HepG2 (cell line): ENCODE measurements around the gene RGS19. TPM values are rescaled to one million over a fixed set of nuclear protein-coding genes. Genes with fewer than 3 reads are reported as not detected.

Source experiments
- HCFC1 ChIP-seq: fragments of 150-350 bp; IDR thresholded peaks from 2 replicates; pipeline ENCODE4 v1.6.1; 2014; ENCODE audit warnings: low read depth, low read length
- JUN ChIP-seq: sonication (generic); formaldehyde crosslinking; IDR thresholded peaks from 2 replicates; pipeline ENCODE4 v1.4.0; 2020; ENCODE audit warnings: mild to moderate bottlenecking, missing genetic modification reagents
- KLF12 ChIP-seq: sonication (generic); formaldehyde crosslinking; IDR thresholded peaks from 2 replicates; pipeline ENCODE4 v1.4.0; 2020; ENCODE audit warnings: missing genetic modification reagents, borderline replicate concordance
- MXI1 ChIP-seq: IDR thresholded peaks from 3 replicates; pipeline ENCODE4 v1.6.1; 2012; ENCODE audit warnings: low read depth, low read length, inconsistent platforms, borderline replicate concordance
- NFKB2 ChIP-seq: sonication (generic); formaldehyde crosslinking; IDR thresholded peaks from 2 replicates; pipeline ENCODE4 v1.4.0; 2020; ENCODE audit warnings: missing genetic modification reagents, borderline replicate concordance
- SALL1 ChIP-seq: sonication (generic); formaldehyde crosslinking; IDR thresholded peaks from 2 replicates; pipeline ENCODE4 v1.8.0; 2022; ENCODE audit warnings: mild to moderate bottlenecking, missing genetic modification reagents
- TMF1 ChIP-seq: sonication (generic); formaldehyde crosslinking; IDR thresholded peaks from 2 replicates; pipeline ENCODE4 v1.8.1; 2022; ENCODE audit warnings: low read depth, missing genetic modification reagents
- TOE1 ChIP-seq: sonication (generic); formaldehyde crosslinking; IDR thresholded peaks from 2 replicates; pipeline ENCODE4 v1.4.0; 2020; ENCODE audit warnings: mild to moderate bottlenecking, missing genetic modification reagents
- ZNF263 ChIP-seq: sonication (generic); formaldehyde crosslinking; IDR thresholded peaks from 2 replicates; pipeline ENCODE4 v1.4.0; 2020; ENCODE audit warnings: missing genetic modification reagents
- ZNF343 ChIP-seq: sonication (generic); formaldehyde crosslinking; IDR thresholded peaks from 2 replicates; pipeline ENCODE4 v1.4.0; 2020; ENCODE audit warnings: mild to moderate bottlenecking, missing genetic modification reagents
- ZNF431 ChIP-seq: sonication (generic); formaldehyde crosslinking; IDR thresholded peaks from 2 replicates; pipeline ENCODE4 v1.9.0; 2022; ENCODE audit warnings: missing genetic modification reagents, low read depth, mild to moderate bottlenecking, borderline replicate concordance
- ZNF530 ChIP-seq: sonication (generic); formaldehyde crosslinking; IDR thresholded peaks from 2 replicates; pipeline ENCODE4 v1.5.0; 2020; ENCODE audit warnings: low read depth, mild to moderate bottlenecking, missing genetic modification reagents
- ZNF614 ChIP-seq: IDR thresholded peaks from 2 replicates; pipeline ENCODE4 v1.6.1; 2018; ENCODE audit warnings: missing biosample characterization, missing genetic modification reagents, inconsistent platforms, borderline replicate concordance
- ZNF616 ChIP-seq: sonication (generic); formaldehyde crosslinking; IDR thresholded peaks from 2 replicates; pipeline ENCODE4 v1.5.0; 2020; ENCODE audit warnings: low read depth, mild to moderate bottlenecking, missing genetic modification reagents
- ZNF775 ChIP-seq: sonication (generic); formaldehyde crosslinking; IDR thresholded peaks from 2 replicates; pipeline ENCODE4 v1.4.0; 2020; ENCODE audit warnings: missing genetic modification reagents, mild to moderate bottlenecking, moderate library complexity, borderline replicate concordance
- ZNF792 ChIP-seq: IDR thresholded peaks from 2 replicates; pipeline ENCODE4 v1.6.1; 2016
- polyA plus RNA-seq, 8 experiments: library from polyadenylated mRNA; depleted of rRNA in 3 of 8; stranded (reverse) in 7 of 8; unstranded in 1 of 8; fragments of >200 nt; fragmentation: Illumina TruSeq in 4 of 8; extraction: Trizol in 4 of 8; gene quantifications; 2 replicates each; pipeline versions ENCODE4 v1.2.1 to v1.2.3, GENCODE V29; 2011 to 2016; ENCODE audit warnings: low read depth in 4 of 8, missing spikeins in 1 of 8, mixed read lengths in 1 of 8; ENCODE audit not compliant: insufficient read depth in 1 of 8
- total RNA-seq, 5 experiments: library from RNA; depleted of rRNA; stranded (reverse); fragments of >200 nt; fragmentation: Illumina TruSeq; extraction: Trizol; gene quantifications; 2 replicates each; pipeline ENCODE4 v1.2.3, GENCODE V29; 2016; ENCODE audit warnings: low read depth in 1 of 5
- TF ChIP-seq, protein P1 (sequence below): sonication (generic); formaldehyde crosslinking; IDR thresholded peaks from 2 replicates; pipeline ENCODE4 v1.8.1; 2023; ENCODE audit warnings: mild to moderate bottlenecking, inconsistent platforms, moderate library complexity, missing genetic modification reagents, borderline replicate concordance
- TF ChIP-seq, protein P2 (sequence below): sonication (generic); formaldehyde crosslinking; IDR thresholded peaks from 2 replicates; pipeline ENCODE4 v1.4.0; 2020; ENCODE audit warnings: missing genetic modification reagents
- TF ChIP-seq, protein P3 (sequence below): sonication (generic); formaldehyde crosslinking; IDR thresholded peaks from 2 replicates; pipeline ENCODE4 v1.8.1; 2023; ENCODE audit warnings: mild to moderate bottlenecking, missing genetic modification reagents
- TF ChIP-seq, protein P4 (sequence below): IDR thresholded peaks from 2 replicates; pipeline ENCODE4 v1.6.1; 2016
- TF ChIP-seq, protein P5 (sequence below): sonication (generic); formaldehyde crosslinking; IDR thresholded peaks from 2 replicates; pipeline ENCODE4 v1.9.0; 2022; ENCODE audit warnings: low read depth, missing genetic modification reagents

The RGS19 gene
- total and polyA plus RNA-seq, 2 of the 13 experiments (the other 11 are each of a cell fraction or from before 2014, with no cell fraction given) = 10.7 to 11.9 TPM

DNA sequence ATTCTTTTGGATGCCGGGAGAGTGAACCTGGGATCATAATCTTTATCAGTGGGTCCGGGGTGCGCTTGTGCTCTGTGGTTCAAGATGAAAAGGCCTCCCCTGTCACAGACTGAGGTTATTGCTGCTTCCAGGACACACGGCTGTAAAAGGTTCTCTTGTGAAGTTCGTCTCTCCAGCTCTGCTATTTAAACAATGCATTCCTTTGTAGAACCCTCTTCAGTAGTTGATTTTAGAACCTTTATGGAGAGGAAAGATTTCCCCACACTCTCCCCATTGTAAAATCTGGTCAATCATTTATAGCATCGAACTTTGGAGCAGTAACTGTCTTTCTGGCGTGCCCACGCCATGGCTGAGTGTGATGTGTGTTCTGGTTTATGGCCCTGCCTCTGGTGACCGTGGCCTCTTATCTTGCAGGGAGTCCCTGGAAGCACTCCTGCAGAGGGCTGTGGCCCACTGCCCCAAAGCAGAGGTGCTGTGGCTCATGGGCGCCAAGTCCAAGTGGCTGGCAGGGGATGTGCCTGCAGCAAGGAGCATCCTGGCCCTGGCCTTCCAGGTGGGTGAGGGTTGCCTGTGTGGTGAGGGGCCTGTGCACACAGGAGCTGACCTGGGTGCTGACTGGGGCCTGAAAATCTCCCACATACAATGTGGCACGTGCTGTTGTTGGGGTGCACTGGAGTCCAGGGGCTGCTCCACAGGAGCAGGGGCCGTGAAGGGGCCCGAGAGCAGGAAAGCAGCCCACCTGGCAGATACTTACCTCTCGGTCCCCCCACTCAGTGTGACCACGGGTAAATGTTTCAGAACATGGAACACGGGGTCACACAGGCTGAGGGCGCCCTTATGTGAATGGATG is 55.0 kb downstream of the RGS19 start (continued):
- TF ChIP-seq ZNF775 = peak; percentile 63; the same call in 1 of the 2 replicates
- no peak for TF ChIP-seq KLF12 (CRISPR knock-in tag)
- TF ChIP-seq SALL1 (CRISPR knock-in tag) = peak; percentile 94
- TF ChIP-seq MXI1 = peak; percentile 72; the same call in 1 of the 3 replicates
- TF ChIP-seq JUN (CRISPR knock-in tag) = 0 out of 2 replicates have a peak, but pooled peaks have one; percentile 54
- no peak; the same call in 1 of the 2 replicates for TF ChIP-seq TOE1 (CRISPR knock-in tag)
- TF ChIP-seq ZNF792 (CRISPR knock-in tag) = no peak; the same call in 1 of the 2 replicates
- TF ChIP-seq, protein P1, sequence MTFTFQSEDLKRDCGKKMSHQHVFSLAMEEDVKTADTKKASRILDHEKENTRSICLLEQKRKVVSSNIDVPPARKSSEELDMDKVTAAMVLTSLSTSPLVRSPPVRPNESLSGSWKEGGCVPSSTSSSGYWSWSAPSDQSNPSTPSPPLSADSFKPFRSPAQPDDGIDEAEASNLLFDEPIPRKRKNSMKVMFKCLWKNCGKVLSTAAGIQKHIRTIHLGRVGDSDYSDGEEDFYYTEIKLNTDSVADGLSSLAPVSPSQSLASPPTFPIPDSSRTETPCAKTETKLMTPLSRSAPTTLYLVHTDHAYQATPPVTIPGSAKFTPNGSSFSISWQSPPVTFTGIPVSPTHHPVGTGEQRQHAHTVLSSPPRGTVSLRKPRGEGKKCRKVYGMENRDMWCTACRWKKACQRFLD = 0 out of 2 replicates have a peak, but pooled peaks have one; percentile 12
- TF ChIP-seq ZNF263 = peak; percentile 71
- no peak; the same call in 1 of the 2 replicates for TF ChIP-seq HCFC1
- TF ChIP-seq ZNF530 (CRISPR knock-in tag) = no peak
- TF ChIP-seq ZNF616 (CRISPR knock-in tag) = no peak
- TF ChIP-seq TMF1 = peak; percentile 97
- peak; percentile 88 for TF ChIP-seq ZNF431 (CRISPR knock-in tag)
- TF ChIP-seq, protein P2, sequence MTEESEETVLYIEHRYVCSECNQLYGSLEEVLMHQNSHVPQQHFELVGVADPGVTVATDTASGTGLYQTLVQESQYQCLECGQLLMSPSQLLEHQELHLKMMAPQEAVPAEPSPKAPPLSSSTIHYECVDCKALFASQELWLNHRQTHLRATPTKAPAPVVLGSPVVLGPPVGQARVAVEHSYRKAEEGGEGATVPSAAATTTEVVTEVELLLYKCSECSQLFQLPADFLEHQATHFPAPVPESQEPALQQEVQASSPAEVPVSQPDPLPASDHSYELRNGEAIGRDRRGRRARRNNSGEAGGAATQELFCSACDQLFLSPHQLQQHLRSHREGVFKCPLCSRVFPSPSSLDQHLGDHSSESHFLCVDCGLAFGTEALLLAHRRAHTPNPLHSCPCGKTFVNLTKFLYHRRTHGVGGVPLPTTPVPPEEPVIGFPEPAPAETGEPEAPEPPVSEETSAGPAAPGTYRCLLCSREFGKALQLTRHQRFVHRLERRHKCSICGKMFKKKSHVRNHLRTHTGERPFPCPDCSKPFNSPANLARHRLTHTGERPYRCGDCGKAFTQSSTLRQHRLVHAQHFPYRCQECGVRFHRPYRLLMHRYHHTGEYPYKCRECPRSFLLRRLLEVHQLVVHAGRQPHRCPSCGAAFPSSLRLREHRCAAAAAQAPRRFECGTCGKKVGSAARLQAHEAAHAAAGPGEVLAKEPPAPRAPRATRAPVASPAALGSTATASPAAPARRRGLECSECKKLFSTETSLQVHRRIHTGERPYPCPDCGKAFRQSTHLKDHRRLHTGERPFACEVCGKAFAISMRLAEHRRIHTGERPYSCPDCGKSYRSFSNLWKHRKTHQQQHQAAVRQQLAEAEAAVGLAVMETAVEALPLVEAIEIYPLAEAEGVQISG (CRISPR knock-in tag) = peak; percentile 77
- TF ChIP-seq, protein P3, sequence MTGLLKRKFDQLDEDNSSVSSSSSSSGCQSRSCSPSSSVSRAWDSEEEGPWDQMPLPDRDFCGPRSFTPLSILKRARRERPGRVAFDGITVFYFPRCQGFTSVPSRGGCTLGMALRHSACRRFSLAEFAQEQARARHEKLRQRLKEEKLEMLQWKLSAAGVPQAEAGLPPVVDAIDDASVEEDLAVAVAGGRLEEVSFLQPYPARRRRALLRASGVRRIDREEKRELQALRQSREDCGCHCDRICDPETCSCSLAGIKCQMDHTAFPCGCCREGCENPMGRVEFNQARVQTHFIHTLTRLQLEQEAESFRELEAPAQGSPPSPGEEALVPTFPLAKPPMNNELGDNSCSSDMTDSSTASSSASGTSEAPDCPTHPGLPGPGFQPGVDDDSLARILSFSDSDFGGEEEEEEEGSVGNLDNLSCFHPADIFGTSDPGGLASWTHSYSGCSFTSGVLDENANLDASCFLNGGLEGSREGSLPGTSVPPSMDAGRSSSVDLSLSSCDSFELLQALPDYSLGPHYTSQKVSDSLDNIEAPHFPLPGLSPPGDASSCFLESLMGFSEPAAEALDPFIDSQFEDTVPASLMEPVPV (CRISPR knock-in tag) = peak; percentile 92
- peak; percentile 49 for TF ChIP-seq ZNF614 (CRISPR knock-in tag)
- peak; percentile 89; the same call in 1 of the 2 replicates for TF ChIP-seq NFKB2 (CRISPR knock-in tag)
- TF ChIP-seq, protein P4, sequence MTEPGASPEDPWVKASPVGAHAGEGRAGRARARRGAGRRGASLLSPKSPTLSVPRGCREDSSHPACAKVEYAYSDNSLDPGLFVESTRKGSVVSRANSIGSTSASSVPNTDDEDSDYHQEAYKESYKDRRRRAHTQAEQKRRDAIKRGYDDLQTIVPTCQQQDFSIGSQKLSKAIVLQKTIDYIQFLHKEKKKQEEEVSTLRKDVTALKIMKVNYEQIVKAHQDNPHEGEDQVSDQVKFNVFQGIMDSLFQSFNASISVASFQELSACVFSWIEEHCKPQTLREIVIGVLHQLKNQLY = peak; percentile 82
- TF ChIP-seq, protein P5, sequence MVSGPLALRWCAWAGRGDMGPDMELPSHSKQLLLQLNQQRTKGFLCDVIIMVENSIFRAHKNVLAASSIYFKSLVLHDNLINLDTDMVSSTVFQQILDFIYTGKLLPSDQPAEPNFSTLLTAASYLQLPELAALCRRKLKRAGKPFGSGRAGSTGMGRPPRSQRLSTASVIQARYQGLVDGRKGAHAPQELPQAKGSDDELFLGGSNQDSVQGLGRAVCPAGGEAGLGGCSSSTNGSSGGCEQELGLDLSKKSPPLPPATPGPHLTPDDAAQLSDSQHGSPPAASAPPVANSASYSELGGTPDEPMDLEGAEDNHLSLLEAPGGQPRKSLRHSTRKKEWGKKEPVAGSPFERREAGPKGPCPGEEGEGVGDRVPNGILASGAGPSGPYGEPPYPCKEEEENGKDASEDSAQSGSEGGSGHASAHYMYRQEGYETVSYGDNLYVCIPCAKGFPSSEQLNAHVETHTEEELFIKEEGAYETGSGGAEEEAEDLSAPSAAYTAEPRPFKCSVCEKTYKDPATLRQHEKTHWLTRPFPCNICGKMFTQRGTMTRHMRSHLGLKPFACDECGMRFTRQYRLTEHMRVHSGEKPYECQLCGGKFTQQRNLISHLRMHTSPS = peak; percentile 68; the same call in 1 of the 2 replicates
- TF ChIP-seq ZNF343 (CRISPR knock-in tag) = peak; percentile 4; the same call in 1 of the 2 replicates
